ENCODE results near the gene ZNRD2.
"Not testable (repeated sequence)": the region's sequence is repeated elsewhere in the genome, so short reads cannot be mapped to it uniquely, and the experiment has no call there.

ZNRD2 gene, protein sequence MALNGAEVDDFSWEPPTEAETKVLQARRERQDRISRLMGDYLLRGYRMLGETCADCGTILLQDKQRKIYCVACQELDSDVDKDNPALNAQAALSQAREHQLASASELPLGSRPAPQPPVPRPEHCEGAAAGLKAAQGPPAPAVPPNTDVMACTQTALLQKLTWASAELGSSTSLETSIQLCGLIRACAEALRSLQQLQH

DNA sequence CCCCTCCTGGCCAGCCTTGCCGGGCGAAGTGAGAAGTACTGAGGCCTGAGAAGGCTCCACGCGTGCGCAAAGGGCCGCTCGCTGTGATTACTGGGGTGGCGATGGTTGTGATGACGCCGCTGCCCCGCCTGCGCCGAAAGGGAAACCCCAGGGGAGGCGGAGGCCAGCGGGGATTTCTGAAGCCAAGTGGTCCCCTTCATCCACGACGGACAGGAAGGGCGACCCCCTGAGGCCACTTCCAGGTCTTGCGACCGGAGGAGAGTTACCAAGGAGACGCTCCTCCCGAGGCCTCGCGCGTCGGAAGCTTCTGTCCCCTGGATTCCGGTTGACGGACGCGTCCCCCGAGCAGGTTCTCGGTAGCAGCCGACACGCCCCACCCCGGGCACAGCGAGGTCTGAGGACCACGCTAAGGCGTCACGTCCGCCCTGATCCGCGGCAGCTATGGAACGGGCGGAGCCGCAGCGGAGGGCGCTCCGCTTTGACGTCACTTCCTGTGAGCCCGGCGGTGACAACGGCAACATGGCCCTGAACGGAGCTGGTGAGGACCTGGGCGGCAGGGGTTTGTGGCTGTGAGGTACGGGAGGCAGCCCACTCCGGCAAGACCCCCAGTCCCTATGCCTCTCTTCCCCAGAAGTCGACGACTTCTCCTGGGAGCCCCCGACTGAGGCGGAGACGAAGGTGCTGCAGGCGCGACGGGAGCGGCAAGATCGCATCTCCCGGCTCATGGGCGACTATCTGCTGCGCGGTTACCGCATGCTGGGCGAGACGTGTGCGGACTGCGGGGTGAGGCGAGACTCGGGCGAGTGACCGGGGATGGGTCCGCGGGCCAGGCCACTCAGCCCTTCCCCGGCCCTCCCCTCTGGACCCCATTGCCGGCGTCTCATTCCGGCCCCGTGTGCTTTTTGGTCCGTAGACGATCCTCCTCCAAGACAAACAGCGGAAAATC is at the start of gene ZNRD2:
TSS of gene ZNRD2 (plus strand) at position 505 of the 946 bp plus-strand sequence. CDS start at position 520, 15 bp downstream.
- DNase-seq (ENCODE audit: low spot score), result peak; percentile 92

- DNase-seq (ENCODE audit: low spot score), result not testable (repeated sequence)
These were observed 48.3 kb upstream of the ZNRD2 start for GRCh38 chr11:65521777-65522521.

DNA sequence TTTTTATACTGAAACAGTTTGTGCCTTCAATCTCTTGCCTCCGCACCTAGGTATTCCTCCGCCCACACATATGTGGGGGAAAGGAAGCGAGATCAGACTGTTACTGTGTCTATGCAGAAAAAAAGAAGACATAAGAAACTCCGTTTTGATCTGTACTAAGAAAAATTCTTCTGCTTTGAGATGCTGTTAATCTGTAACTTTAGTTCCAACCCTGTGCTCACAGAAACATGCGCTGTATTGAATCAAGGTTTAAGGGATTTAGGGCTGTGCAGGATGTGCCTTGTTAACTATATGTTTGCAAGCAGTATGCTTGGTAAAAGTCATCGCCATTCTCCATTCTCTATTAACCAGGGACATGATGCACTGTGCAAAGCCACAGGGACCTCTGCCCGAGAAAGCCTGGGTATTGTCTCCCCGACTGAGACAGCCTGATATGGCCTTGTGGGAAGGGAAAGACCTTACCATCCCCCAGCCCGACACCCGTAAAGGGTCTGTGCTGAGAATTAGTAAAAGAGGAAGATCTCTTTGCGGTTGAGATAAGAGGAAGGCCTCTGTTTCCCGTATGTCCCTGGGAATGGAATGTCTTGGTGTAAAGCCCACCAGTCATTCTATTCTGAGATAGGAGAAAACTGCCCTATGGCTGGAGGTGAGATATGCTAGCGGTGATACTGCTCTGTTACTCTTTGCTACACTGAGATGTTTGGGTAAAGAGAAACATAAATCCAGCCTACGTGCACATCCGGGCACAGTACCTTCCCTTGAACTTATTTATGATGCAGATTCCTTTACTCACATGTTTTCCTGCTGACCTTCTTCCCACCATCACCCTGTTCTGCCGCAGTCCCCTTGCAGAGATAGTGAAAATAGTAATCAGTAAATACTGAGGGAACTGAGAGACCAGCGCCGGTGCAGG is 47.3 kb upstream of the ZNRD2 start:
- not testable (repeated sequence) for DNase-seq (ENCODE audit: low spot score)

DNA sequence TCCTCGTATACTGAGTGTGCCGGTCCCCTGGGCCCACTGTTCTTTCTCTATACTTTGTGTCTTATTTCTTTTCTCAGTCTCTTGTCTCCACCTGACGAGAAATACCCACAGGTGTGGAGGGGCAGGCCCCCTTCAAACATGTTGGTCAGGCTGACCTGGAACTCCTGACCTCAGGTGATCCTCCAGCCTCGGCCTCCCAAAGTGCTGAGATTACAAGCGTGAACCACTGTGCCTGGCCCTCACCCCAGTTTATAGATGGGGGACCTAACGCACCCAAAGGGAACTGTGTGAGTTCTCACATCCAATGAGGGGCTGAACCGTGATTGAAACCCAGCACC is 46.7 kb upstream of the ZNRD2 start:
- not testable (repeated sequence) for DNase-seq (ENCODE audit: low spot score)

GRCh38 chr11:65524014-65524740 is 46.1 kb upstream of the ZNRD2 start:
- DNase-seq (ENCODE audit: low spot score), result no peak

DNA sequence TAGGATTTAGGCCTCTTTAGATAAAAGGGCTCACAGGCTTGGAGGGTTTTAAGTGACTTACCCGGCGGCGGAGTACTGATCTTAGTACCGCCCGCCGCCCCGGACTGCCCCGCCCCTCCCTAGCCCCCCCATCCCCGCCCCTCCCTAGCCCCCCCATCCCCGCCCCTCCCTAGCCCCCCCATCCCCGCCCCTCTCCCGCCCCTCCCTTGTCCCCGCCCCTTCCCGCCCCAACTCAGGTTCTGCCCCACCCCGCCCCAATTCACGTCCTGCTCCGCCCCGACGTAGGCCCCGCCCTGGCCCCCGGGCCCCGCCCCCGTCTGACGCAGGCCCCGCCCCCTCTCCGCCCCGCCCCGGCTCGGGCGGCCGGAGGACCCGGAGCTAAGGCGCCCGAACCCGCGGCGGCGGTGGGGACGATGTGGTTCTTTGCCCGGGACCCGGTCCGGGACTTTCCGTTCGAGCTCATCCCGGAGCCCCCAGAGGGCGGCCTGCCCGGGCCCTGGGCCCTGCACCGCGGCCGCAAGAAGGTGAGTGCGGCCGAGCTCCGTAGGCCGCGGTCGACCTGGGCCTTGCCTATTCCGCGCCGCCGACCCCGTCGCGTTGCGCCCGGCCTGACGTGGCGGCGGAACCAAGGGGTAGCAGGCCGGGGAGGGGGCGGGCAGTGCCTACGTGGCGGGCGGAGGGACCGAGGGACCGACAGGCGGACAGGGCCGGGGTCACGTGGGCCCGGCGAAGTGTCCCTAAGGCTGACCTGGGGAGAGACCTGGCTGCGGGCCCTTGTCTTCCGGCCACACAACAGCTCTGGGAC is 45.3 kb upstream of the ZNRD2 start, which contains the start of gene SCYL1:
TSS of gene SCYL1 (plus strand) at position 343 of the 805 bp plus-strand sequence. CDS start at position 414, 71 bp downstream.
- peak; percentile 94 for DNase-seq (ENCODE audit: low spot score)

DNA sequence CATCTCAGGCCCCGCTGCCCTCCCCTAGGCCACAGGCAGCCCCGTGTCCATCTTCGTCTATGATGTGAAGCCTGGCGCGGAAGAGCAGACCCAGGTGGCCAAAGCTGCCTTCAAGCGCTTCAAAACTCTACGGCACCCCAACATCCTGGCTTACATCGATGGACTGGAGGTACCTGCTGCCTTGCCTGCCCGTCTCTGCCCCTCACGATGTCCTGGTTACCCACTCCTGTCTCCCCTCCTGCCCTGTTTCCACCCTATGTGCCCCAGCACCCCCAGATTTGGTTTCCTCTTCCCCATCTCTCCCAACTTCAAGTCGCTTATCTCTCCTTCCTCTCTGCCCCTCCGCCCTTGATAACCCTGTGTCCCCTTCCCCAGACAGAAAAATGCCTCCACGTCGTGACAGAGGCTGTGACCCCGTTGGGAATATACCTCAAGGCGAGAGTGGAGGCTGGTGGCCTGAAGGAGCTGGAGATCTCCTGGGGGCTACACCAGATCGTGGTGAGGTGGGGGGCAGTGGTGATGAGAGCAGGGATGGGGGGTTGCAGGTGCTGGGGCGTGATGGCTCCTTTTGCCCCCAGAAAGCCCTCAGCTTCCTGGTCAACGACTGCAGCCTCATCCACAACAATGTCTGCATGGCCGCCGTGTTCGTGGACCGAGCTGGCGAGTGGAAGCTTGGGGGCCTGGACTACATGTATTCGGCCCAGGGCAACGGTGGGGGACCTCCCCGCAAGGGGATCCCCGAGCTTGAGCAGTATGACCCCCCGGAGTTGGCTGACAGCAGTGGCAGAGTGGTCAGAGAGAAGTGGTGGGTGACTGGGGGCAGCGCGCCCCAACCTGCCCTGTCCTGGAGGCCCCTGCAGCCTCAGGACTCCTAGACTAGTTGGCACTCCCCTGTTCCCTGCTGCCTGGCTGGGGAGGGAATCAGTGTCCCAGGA is 44.5 kb upstream of the ZNRD2 start:
- DNase-seq (ENCODE audit: low spot score), result no peak

GRCh38 chr11:65526744-65527143 is 43.5 kb upstream of the ZNRD2 start:
- DNase-seq (ENCODE audit: low spot score), result no peak

DNA sequence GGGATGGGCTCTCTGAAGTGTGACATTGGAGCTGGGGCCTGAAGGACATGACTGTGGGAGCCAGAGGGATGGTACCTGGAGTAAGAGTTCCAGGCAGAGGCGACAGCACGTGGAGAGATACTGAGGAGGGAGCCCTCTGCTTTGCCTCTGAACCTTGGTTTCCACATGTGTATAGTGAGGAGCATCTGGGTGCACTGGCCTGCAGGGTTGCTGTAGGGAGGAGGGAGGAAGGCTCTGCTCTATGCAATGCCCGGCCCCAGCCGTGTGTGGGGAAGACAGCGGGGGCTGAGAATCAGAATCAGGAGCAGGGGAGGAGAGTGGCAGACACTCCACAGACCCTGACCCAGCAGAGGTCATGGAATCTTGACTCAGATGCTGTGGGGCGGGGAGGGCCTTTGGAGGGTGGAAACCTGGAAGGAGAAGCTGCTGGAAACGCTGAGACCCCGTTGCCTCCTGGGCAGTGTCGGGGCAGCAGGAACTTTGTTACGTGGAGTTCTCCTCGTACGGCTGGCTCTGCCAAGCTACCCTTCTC is 41.4 kb upstream of the ZNRD2 start:
- no peak for DNase-seq (ENCODE audit: low spot score)

DNA sequence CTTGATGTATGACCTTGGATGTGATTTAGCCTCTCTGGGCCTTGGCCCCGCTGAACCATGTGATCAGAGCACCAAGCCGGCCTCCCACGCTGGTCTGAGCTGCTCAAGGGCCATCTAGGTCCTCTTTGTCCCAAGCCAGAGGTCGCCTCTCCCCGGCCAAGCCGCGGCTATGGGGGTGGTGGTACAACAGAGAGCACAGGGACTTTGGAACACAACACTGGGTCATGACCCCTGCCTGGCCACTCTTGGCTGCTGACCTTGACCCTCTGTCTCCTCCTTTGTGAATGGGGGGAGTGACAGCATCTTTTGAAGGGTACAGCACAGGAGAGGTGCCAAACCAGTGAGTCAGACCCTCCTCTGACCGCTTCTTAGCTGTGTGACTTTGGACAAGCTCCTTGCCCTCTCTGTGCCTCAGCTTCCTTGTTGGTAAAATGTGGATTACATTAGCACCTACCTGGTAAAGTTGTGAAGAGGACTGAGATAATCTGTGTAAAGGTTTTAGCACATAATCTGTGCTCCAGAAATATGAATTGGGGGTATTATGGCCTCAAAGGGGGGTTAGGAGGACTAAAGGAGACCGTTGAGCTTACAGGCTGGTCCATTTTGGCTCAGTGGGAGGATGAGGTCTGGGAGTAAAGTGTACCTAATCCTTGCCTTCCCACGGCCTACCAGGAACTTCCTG is 40.7 kb upstream of the ZNRD2 start:
- DNase-seq (ENCODE audit: low spot score), result no peak

DNA sequence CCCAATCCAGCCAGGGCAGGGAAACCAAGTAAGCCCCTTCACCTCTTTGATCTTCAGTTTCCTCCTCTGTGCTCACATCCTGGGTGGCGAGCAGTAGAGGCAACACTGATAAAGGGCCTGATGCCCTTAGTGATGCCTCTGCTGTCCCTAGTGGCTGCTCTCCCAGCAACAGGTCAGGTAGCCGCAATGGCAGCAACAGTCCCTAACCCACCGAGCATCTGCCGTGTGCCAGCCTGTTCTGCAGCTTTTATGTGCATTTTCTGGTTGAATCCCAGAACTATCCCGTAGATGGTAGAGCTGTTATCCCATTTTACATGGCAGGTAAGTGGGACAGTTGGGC is 40.1 kb upstream of the ZNRD2 start:
- no peak for DNase-seq (ENCODE audit: low spot score)

DNA sequence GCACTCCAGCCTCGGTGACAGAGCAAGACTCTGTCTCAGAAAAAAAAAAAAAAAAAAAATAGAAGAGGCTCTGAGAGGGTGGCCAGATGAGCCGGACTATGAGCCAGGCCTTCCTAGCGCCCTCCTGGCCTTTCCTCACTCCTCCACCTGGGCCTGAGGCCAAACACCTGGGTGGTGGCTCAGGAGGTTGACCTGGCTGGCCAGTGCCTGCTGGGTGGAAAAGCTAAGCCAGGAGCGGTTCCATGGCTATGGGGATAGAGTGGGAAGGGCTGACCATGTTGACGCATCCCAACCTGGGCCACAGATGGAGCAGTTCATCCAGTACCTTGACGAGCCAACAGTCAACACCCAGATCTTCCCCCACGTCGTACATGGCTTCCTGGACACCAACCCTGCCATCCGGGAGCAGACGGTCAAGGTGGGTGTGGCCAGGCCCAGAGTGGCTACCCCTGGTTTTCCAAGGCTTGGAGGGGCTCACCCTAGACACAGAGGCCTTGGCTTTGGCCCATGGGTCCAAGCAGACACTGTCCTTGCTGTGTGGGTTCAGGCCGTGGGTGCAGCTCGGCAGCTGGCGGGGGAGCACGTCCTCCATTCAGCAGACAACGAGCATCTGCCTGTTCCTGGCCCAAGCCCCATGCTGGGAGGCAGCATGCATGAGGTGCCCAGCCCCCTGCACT is 37.8 kb upstream of the ZNRD2 start:
- DNase-seq (ENCODE audit: low spot score), result no peak

GRCh38 chr11:65535102-65535501 is 35.2 kb upstream of the ZNRD2 start:
- no peak for DNase-seq (ENCODE audit: low spot score)

- no peak for DNase-seq (ENCODE audit: low spot score)
These were observed 33.6 kb upstream of the ZNRD2 start for GRCh38 chr11:65536412-65537295.

GRCh38 chr11:65537296-65537597 is 33.0 kb upstream of the ZNRD2 start:
- no peak for DNase-seq (ENCODE audit: low spot score)

DNA sequence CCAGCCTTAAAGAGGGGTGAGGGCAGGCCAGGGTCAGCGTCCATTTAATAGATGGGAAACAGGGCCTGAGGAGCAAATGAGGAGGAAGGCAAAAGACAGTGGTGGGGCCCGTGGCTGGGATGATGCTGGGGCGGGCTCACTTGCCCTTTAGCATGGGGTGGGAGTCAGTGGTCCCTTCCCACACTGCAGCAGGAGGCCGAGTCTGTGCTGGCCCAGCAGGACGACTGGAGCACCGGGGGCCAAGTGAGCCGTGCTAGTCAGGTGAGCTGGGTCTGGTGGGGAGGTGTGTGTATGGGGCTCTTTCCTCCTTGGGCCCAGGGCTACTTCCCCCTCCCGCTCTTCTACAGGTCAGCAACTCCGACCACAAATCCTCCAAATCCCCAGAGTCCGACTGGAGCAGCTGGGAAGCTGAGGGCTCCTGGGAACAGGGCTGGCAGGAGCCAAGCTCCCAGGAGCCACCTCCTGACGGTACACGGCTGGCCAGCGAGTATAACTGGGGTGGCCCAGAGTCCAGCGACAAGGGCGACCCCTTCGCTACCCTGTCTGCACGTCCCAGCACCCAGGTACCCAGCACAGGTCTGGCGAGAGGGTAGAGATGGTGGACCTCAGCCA is 32.6 kb upstream of the ZNRD2 start:
- no peak for DNase-seq (ENCODE audit: low spot score)
